Kidney epithelial cell (primary cell): Measurements from ENCODE around the gene USP47. TPM values are rescaled to one million over a fixed set of nuclear protein-coding genes. Genes with fewer than 3 reads are reported as not detected.

Source experiments
- DNase-seq: peaks from one replicate; pipeline ENCODE4 v3.0.0-alpha.2; 2010; ENCODE audit warnings: low read depth
- H3K27me3 ChIP-seq: 2 replicates; pipeline ENCODE4 v1.6.0; 2011; ENCODE audit warnings: low read length; ENCODE audit not compliant: control insufficient read depth, insufficient read depth
- H3K36me3 ChIP-seq: 2 replicates; pipeline ENCODE4 v1.5.1; 2011; ENCODE audit warnings: low read length; ENCODE audit not compliant: control insufficient read depth, insufficient read depth
- H3K4me3 ChIP-seq: 2 replicates; pipeline ENCODE4 v1.5.1; 2011; ENCODE audit warnings: low read depth, mild to moderate bottlenecking, control low read depth, low read length
- total RNA-seq: library from RNA; depleted of rRNA; stranded (reverse); fragments of >200 nt; gene quantifications from 2 replicates; pipeline ENCODE4 v1.2.3, GENCODE V29; 2015
- TF ChIP-seq, protein P1 (sequence below): IDR thresholded peaks from 2 replicates; pipeline ENCODE4 v1.5.1; 2011; ENCODE audit warnings: mild to moderate bottlenecking, moderate library complexity, low read length, control low read depth, inconsistent platforms; ENCODE audit not compliant: insufficient read depth, poor library complexity, severe bottlenecking

The USP47 gene
- total RNA-seq, 1 donor from 2014 or later: 46.3 TPM

DNA sequence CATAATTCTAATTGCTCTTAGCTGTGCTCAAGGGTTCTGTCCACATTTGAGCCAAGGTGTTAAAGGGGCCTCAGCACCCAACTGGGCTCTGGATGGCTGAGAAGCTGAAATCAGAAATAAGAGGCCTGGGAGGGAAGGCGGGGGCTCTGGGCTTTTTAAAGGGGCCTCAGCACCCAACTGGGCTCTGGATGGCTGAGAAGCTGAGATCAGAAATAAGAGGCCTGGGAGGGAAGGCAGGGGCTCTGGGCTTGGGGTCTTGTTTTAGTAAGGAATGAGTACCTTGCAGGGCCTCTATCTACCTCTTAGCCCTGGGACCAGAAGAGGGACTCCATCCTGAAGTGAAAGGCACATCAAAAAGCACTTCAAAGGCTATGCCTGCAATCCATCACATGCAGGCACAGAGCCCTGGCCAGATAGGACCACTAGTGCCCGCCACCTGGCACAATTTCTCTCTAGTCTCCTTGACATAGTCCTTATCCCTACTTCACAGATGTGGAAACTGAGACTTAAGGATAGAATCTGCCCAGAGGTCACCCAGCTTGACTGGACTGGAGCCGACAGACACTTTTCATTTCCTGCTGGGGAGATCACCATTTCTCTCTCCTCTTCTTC is 131.1 kb downstream of the USP47 start:
- TF ChIP-seq, protein P1, sequence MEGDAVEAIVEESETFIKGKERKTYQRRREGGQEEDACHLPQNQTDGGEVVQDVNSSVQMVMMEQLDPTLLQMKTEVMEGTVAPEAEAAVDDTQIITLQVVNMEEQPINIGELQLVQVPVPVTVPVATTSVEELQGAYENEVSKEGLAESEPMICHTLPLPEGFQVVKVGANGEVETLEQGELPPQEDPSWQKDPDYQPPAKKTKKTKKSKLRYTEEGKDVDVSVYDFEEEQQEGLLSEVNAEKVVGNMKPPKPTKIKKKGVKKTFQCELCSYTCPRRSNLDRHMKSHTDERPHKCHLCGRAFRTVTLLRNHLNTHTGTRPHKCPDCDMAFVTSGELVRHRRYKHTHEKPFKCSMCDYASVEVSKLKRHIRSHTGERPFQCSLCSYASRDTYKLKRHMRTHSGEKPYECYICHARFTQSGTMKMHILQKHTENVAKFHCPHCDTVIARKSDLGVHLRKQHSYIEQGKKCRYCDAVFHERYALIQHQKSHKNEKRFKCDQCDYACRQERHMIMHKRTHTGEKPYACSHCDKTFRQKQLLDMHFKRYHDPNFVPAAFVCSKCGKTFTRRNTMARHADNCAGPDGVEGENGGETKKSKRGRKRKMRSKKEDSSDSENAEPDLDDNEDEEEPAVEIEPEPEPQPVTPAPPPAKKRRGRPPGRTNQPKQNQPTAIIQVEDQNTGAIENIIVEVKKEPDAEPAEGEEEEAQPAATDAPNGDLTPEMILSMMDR: no peak

DNA sequence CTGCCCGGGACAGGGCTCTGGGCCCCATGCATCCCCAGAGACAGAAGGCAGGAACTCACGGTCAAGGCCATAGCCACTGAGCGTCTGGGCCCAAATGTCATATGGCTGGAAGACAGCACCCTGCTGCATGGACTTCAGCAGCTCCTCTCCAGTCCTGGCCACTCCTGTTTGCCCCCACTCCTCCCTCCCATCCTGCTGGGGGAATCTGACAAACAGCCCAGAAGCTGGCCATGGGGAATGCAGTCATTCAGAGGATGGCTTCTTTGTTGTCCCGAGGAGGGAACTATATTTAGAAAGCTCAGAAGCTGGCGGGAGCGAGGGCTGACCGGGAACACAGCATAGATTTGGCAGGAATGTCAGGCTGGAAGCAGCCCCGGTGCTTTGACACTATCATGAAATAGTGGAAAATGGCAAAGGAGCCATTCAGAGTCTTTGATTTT is 131.6 kb downstream of the USP47 start:
- H3K4me3 ChIP-seq: no peak overlapping the region
- H3K36me3 ChIP-seq: no peaks in the 10 kb centered on the region
- no peak for DNase-seq
- H3K27me3 ChIP-seq: no peaks in the 10 kb centered on the region
- TF ChIP-seq, protein P1: no peak

More for the DNA sequence above, 131.1 kb downstream of the USP47 start:
- Histone ChIP-seq H3K36me3 (no peaks in the 10 kb centered on the region), H3K27me3 (no peaks in the 10 kb centered on the region), H3K4me3 (no peak overlapping the region)
- no peak for DNase-seq

DNA sequence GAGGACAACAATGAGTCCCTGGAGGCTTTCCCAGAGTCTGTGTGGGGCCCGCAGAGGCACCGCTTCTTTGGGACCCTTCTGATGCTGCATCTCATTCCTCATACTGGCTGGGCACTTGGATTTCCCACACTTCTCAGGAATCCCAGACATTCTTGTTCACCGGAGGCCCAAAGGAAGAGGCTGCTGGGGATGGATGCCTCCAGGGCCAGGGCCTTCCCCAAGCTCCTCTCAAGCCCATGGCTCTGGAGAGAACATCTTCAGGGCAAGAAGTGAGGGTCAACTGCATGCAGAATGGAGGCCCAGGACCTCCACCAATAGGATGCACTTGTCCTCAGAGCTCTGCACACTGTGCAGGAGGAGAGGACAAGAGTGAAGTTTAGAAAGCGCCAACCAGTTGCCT is 132.1 kb downstream of the USP47 start:
- Histone ChIP-seq H3K36me3 (no peaks in the 10 kb centered on the region), H3K4me3 (no peak overlapping the region), H3K27me3 (no peaks in the 10 kb centered on the region)
- no peak for DNase-seq
- TF ChIP-seq, protein P1: no peak

DNA sequence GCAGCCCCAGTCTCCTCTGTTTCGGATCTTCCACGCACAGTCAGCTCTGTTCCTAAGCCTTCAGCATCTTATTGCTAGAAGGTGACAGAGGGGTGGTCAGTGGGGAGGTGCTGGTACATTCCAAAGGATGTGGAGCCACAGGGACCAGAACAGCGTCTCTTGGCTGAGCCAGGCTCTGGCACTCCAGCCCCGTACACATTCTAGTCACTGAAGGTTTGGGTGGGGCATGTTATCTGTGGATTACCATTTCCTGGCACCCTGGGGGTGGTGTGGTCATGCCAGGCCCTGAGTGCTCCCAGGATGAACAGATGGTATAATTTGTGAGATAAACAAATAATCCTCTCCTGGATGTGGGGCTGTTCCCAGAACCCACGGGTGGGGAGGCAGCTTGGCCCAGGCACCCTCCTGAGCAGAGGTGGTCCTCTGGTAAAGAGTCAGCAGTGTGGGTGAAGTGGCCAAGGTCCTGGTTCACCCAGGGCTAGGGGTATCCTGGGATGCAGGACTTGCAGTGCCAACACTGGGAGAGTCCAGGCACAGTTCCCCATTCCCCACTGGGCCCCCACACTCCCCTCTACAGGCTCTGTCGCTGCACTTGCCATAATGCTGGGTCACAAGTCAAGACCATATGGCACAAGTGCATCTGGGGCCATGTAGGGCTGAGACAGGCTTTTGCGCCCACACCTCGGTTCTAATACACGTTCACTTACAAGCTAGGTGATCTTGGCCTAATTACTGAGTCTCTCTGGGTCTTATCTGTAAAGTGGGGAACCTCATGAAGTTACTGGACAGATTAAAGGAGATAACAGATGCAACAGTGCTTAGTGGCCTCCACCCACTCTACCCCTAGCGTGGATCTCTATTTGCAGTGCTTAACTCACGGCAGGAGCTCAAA is 133.7 kb downstream of the USP47 start:
- Histone ChIP-seq H3K27me3 (no peaks in the 10 kb centered on the region), H3K4me3 (no peak overlapping the region), H3K36me3 (no peaks in the 10 kb centered on the region)
- no peak for DNase-seq
- TF ChIP-seq, protein P1: no peak

DNA sequence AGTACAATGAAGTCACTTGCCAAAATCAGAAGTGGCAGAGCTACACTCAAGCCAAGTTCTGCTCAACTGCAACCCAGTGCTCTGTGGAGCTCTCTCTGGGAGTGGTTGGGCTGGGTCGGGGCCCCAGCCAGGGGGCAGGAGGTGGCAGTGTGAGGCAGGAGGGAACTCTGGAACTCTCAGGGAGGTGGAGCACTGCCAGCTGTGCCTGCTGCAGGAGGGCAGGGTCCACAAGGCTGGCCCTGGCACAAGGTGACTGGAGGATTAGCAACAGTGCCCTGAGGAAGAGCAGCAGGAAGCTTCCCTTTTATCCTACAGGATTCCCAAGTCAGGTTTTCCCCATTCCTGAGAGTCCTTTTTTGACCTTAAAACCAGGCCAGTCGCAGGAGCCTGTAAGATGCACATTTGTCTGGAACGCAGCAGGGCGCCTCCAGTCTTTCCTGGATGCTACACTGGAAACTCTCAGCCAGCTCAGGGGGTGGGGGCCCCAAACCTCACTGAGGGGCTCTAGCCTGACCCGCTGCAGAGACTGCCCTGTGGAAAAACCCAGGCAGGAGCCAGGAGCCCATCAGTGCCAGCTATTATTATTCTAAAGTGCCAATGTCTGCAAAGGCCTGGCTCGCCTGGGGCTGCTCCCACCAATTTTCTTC is 134.8 kb downstream of the USP47 start:
- no peaks in the 10 kb centered on the region for H3K27me3 ChIP-seq
- H3K4me3 ChIP-seq: no peak overlapping the region
- TF ChIP-seq, protein P1: no peak
- DNase-seq: no peak
- no peaks in the 10 kb centered on the region for H3K36me3 ChIP-seq
